ENCODE results near the gene PLCB3.

Gene PLCB3

DNA sequence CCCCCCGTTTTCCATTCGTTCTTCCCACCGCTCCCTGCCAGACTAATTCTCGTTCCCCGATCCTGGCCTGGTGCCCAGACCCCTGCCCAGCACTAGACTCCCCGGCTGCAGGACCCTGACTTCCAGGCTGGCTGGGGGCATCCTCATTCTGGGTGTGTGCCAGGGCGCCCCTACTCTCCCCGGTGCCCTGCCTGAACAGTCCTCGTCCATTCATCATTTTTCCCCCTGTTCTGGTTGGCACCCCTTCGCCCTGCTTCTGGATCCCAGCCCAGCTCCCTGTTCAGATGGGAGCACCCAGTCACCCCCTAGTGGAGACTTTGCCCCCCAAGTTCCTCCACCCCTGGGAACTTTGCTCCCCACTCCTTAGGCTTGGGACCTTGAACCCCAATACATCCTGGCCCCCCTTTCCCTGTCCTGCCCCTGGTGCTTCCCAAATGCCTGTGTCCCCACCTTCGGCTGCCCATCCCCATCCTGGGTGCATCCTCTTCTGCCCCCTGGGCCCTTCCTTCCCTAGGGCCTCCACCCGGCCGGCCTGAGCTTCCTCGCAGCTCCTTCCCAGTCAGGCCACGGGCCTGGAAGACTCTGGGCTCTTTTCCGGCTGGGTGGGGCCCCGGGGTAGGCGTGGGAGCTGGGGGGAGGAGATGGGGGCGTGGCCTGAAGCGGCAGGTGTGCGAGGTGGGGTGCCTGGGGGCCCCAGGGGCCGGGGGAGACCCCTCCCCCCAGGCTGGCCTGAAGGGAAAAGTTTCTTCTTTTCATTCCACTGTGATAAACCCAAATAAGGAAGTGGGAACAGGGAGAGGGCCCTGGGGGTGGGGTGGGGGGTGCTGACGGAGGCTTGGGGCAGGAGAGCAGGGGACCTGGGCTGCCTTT, 908 bp downstream of the PLCB3 start:
- DNase-seq = no peak

- DNase-seq = no peak
These were observed 1.7 kb downstream of the PLCB3 start for GRCh38 chr11:64253043-64253442.

GRCh38 chr11:64253481-64253880, 2.2 kb downstream of the PLCB3 start:
- no peak for DNase-seq

GRCh38 chr11:64254326-64254725, 3.0 kb downstream of the PLCB3 start:
- no peak for DNase-seq

- no peak for DNase-seq
These were observed 4.1 kb downstream of the PLCB3 start for GRCh38 chr11:64255135-64256128.

GRCh38 chr11:64256300-64256699, 5.0 kb downstream of the PLCB3 start:
- no peak for DNase-seq

- no peak for DNase-seq
These were observed 7.0 kb downstream of the PLCB3 start for GRCh38 chr11:64258356-64258755.

- no peak for DNase-seq
These were observed 7.7 kb downstream of the PLCB3 start for GRCh38 chr11:64258946-64259532.

DNA sequence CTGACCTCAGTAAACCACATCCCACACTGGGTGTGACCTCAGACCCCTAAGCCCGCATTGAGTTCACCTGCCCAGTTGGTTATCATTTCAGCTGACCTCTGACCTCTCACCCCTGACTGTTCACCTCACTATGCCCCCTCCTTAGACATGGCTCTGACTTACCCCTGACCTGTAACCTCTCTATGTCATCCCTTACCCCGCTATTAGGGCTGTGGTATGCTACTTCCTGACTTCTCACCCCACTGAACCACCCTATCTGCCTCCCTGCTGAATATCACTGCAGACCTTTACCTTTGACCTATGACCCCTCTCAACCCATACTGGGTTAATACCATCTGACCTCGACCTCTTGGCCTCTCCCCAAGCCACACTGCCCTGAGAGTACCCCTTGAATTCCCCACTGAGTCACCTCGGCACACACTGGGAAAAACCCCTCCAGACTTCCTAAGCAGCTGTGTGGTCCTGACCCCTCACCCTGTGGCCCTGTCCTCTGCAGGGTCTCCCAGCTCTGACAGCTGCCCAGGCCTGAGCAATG, 8.3 kb downstream of the PLCB3 start:
- DNase-seq = no peak

GRCh38 chr11:64260147-64260708, 8.9 kb downstream of the PLCB3 start:
- no peak for DNase-seq

DNA sequence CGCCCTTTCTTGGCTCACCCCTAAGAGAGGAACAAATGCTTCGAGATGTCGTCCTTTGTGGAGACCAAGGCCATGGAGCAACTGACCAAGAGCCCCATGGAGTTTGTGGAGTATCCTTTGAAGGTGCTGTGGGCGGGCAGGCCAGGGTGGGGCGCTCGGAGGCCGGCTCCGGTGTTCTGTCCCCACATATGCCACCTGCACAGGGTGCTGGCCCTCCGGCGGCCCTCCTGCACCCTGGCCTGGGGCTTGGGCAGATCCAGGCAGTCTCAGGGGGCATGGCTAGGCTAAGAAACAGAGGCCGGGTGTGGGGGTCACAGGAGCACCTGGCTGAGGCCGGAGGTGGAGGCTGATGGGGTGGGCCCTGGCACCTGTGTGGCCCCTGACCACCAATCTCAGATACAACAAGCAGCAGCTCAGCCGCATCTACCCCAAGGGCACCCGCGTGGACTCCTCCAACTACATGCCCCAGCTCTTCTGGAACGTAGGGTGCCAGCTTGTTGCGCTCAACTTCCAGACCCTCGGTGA, 10.3 kb downstream of the PLCB3 start:
- no peak for DNase-seq

GRCh38 chr11:64262271-64263002, 11.1 kb downstream of the PLCB3 start:
- no peak for DNase-seq

- peak; percentile 82 for DNase-seq
These were observed 12.0 kb downstream of the PLCB3 start for GRCh38 chr11:64263021-64263946.

DNA sequence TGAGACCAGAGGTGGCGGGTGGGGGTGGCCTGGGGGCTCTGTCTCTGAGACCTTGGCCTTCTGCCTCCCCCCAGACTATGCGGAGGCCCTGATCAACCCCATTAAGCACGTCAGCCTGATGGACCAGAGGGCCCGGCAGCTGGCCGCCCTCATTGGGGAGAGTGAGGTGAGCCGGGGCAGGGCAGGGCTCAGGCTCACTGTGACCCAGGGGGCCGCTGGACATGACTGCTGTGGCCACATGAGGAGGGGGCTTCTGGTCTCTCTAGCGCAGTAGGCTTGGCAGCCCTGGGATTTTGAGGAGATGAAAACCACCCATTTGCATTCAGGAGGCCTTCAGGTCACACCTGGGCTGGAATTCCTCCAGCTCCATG, 12.6 kb downstream of the PLCB3 start:
- no peak for DNase-seq

DNA sequence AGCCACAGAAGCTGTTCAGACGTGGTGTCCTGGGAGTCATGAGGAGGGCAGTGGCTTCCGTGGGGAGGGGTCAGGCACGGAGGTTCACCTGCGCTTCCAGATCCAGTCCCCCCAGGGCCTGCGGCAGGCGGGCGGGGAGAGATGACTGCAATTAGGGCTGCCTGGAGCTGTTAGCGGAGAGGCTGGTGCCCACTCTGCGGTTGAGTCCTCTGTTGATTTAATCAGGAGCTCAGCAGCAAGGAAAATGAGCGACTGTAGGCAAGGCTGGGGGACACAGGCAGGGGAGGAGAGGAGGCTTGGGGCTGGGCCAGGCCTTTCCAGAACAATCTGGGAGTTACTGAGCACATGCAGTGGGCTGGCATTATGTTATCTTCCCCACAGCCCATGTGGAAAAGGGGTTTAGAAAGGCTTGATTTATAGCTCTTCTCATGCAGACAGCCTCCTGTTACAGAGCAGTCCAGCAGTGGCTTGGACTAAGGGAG, 13.1 kb downstream of the PLCB3 start:
- peak; percentile 29 for DNase-seq

DNA sequence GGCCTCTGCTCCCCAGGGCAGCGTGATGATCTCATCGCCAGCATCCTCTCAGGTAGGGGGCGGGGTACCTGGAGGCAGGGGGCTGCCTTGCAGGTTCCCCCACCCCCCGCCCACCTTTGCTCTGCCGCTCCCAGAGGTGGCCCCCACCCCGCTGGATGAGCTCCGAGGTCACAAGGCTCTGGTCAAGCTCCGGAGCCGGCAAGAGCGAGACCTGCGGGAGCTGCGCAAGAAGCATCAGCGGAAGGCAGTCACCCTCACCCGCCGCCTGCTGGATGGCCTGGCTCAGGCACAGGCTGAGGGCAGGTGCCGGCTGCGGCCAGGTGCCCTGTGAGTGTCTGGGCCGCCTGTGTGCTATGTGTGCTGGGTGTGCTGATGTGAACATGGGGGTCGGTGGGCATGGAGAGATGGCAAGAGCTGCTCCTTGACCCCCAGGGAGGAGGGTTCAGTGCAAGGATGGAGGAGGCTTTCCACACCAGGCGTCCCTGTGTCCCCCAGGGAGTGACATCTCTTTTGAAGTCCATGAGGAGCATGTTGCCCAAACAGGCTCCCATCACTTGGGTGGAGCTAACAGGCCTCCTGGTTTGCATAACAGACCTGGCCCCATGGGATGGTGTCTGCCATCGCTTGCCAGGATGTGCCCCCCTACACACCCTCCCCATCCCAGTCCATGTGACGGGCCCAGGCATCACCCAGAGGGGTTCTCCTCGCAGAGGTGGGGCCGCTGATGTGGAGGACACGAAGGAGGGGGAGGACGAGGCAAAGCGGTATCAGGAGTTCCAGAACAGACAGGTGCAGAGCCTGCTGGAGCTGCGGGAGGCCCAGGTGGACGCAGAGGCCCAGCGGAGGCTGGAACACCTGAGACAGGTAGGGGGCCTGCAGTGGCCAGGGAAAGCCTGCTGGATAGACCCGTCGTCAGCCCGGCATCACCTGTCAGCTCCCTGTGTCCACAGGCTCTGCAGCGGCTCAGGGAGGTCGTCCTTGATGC, 14.1 kb downstream of the PLCB3 start:
- no peak for DNase-seq

DNA sequence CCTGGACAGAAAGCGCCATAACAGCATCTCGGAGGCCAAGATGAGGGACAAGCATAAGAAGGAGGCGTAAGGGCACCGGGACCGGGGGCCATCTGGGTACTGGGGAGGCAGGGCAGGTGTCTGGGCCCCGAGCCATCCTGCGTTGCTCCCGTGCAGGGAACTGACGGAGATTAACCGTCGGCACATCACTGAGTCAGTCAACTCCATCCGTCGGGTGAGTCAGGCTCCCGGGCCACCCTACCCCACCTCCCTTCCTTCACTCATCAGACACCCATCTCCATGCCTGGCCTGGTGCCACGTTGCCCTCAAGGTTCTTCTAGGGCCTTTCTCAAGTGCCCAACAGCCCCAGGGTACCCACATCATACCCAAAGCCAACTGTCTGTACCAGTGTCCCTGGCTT, 15.0 kb downstream of the PLCB3 start:
- DNase-seq = no peak

DNA sequence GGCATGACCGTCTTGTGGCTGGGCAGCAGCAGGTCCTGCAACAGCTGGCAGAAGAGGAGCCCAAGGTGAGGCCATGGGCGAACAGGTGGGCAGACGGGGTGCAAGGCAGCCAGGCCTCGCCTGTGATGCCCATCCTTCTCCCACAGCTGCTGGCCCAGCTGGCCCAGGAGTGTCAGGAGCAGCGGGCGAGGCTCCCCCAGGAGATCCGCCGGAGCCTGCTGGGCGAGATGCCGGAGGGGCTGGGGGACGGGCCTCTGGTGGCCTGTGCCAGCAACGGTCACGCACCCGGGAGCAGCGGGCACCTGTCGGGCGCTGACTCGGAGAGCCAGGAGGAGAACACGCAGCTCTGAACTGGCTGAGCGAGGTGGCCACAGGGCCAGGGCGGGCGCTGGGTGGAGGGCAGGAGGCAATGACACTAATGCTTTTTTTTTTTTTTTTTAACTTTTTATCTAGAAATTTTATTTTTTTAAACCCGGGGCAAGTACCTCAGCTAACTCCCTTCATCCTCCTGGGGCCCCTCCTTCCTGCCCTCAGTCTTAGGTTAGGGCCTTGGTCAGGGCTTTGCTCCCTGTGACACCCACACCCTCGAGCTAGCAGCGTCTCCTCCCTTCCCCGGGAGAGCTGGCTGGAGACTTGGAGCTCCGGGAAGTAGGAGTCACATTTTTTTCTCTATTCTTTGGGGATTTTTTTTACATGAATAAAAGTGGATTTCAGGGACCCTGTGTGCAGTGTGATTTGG, 16.0 kb downstream of the PLCB3 start:
- DNase-seq = no peak

All from eye (tissue), 1 donor.